ENCODE data around the gene CCDC112.

- no peak for TF ChIP-seq EZH2phosphoT487 (IDR thresholded peaks at IDR 0.05; ENCODE audit: low read length)
- no peak for TF ChIP-seq CTCF (IDR thresholded peaks at IDR 0.05; ENCODE audit: low read length)
- no peak for TF ChIP-seq EZH2 (optimal IDR thresholded peaks at IDR 0.05; ENCODE audit: low read depth, low read length)
Measured at GRCh38 chr5:115267617-115268016, 28.8 kb downstream of the CCDC112 start.

Measured in MM.1S (cell line).